Tibial nerve (tissue), 4 donors: ENCODE measurements around the gene PRICKLE1.

Source experiments
- CTCF ChIP-seq, 5 experiments: fragments of 200-600 bp in 3 of 5; fragments of 450-650 bp in 2 of 5; sonication (generic) in 3 of 5; IDR thresholded peaks; one replicate each; pipeline ENCODE4 v1.5.1; 2016 to 2019; ENCODE audit warnings: antibody characterized with exemption in 5 of 5, mild to moderate bottlenecking in 3 of 5, moderate library complexity in 2 of 5
- EP300 ChIP-seq, 2 donors: sonication (generic); formaldehyde crosslinking; IDR thresholded peaks; one replicate each; pipeline ENCODE4 v1.6.1; 2017; ENCODE audit warnings: antibody characterized with exemption in 2 of 2, mild to moderate bottlenecking in 1 of 2
- POLR2A ChIP-seq, 2 donors: fragments of 450-650 bp; IDR thresholded peaks; one replicate each; pipeline ENCODE4 v1.6.1; 2017; ENCODE audit warnings: antibody characterized with exemption in 2 of 2, mild to moderate bottlenecking in 2 of 2, moderate library complexity in 2 of 2

DNA sequence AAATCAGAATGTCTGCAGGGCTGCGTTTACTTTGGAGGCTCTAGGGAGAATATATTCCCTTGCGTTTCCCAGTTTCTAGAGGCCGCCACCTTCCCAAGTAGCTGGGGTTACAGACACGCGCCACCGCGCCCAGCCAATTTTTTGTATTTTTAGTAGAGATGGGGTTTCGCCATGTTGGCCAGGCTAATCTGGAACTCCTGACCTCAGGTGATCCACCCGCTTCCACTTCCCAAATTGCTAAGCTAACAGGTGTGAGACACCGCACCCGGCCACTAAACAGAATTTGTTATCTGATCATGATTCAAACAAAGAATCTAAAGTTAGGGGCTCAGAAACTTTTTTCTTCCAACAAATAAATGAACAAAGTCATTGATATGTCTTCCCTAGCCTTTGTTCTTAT is 148.9 kb downstream of the PRICKLE1 start:
- TF ChIP-seq CTCF (IDR thresholded peaks at IDR 0.05) (no peak), POLR2A (IDR thresholded peaks at IDR 0.05) (no peak), EP300 (IDR thresholded peaks at IDR 0.05) (no peak)
